Measurements from ENCODE around the gene SYNPO2. TPM values are rescaled to one million over a fixed set of nuclear protein-coding genes. Genes with fewer than 3 reads are reported as not detected.

SYNPO2 gene
- total RNA-seq, 2 experiments from 2014 or later: 0.22 to 0.41 TPM

GRCh38 chr4:119028296-119028695, 139.6 kb downstream of the SYNPO2 start:
- ChIA-PET CTCF (no interaction called here), POLR2A (no interaction called here)
- intact Hi-C loops (cut with DNase I, micrococcal nuclease): no loop called here
- Histone ChIP-seq H3K27ac (ENCODE audit: low read depth in 1 of 2, low read length in 2 of 2) (no peak overlapping the region), H3K4me1 (ENCODE audit: insufficient read depth, low read length) (no peaks in the 10 kb centered on the region), H3K4me3 (ENCODE audit: low read length) (no peak overlapping the region), H3K36me3 (ENCODE audit: insufficient read depth, low read length) (no peaks in the 10 kb centered on the region), H3K27me3 (ENCODE audit: control insufficient read depth in 1 of 2, insufficient read depth in 2 of 2, low read length in 2 of 2) (peaks cover 0 to 3% of the 10 kb centered on the region in 2 experiments), H3K9me3 (ENCODE audit: control insufficient read depth in 1 of 2, insufficient read depth in 1 of 2, low read length in 2 of 2) (no peaks in the 10 kb centered on the region)
- Mint-ChIP-seq H3K27ac (no peak overlapping the region), H3K4me3 (no peak overlapping the region), H3K4me1 (ENCODE audit: low read depth) (no peaks in the 10 kb centered on the region), H3K27me3 (no peaks in the 10 kb centered on the region), H3K36me3 (ENCODE audit: low read depth) (no peaks in the 10 kb centered on the region), H3K9me3 (no peaks in the 10 kb centered on the region)
- ATAC-seq (ENCODE audit: poor library complexity) (no peak), DNase-seq (no peak)
- no peak for TF ChIP-seq CTCF (IDR thresholded peaks at IDR 0.05)

DNA sequence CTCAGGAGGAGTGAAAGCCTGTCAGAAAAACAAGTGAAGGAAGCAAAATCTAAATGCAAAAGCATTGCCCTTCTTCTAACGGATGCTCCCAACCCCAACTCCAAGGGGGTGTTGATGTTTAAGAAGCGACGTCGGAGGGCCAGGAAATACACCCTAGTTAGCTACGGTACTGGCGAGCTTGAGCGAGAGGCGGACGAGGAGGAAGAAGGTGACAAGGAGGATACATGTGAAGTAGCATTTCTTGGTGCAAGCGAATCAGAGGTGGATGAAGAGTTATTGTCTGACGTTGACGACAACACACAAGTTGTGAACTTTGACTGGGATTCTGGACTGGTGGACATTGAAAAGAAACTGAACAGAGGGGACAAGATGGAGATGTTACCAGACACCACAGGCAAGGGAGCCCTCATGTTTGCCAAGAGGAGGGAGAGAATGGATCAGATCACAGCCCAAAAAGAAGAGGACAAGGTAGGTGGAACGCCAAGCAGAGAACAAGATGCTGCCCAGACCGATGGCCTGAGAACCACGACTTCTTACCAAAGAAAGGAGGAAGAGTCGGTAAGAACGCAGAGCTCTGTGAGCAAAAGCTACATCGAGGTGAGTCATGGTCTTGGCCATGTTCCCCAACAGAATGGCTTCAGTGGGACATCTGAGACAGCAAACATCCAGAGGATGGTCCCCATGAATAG, 141.3 kb downstream of the SYNPO2 start:
- CTCF ChIA-PET: no interaction called here

DNA sequence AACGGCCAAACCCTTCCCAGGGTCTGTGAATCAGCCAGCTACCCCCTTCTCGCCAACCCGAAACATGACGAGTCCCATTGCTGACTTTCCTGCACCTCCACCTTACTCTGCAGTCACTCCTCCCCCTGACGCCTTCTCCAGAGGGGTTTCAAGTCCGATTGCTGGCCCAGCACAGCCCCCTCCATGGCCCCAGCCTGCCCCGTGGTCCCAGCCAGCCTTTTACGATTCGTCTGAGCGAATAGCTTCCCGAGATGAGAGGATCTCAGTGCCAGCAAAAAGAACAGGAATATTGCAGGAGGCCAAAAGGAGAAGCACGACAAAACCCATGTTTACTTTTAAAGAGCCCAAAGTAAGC, 141.9 kb downstream of the SYNPO2 start:
- Histone ChIP-seq H3K4me3 (ENCODE audit: low read length) (no peak overlapping the region), H3K27me3 (ENCODE audit: control insufficient read depth in 1 of 2, insufficient read depth in 2 of 2, low read length in 2 of 2) (peaks cover 0 to 3% of the 10 kb centered on the region in 2 experiments), H3K36me3 (ENCODE audit: insufficient read depth, low read length) (no peaks in the 10 kb centered on the region), H3K27ac (ENCODE audit: low read depth in 1 of 2, low read length in 2 of 2) (no peak overlapping the region), H3K4me1 (ENCODE audit: insufficient read depth, low read length) (no peaks in the 10 kb centered on the region), H3K9me3 (ENCODE audit: control insufficient read depth in 1 of 2, insufficient read depth in 1 of 2, low read length in 2 of 2) (no peaks in the 10 kb centered on the region)
- H3K27me3 Mint-ChIP-seq: no peaks in the 10 kb centered on the region
- no peaks in the 10 kb centered on the region for H3K9me3 Mint-ChIP-seq
- H3K4me3 Mint-ChIP-seq: no peak overlapping the region
- POLR2A ChIA-PET: no interaction called here
- no peaks in the 10 kb centered on the region for H3K36me3 Mint-ChIP-seq (ENCODE audit: low read depth)
- CTCF ChIA-PET: no interaction called here
- intact Hi-C loops (cut with DNase I, micrococcal nuclease): no loop called here
- no peak overlapping the region for H3K27ac Mint-ChIP-seq
- no peak for DNase-seq
- no peaks in the 10 kb centered on the region for H3K4me1 Mint-ChIP-seq (ENCODE audit: low read depth)
- ATAC-seq (ENCODE audit: poor library complexity): no peak
- TF ChIP-seq CTCF (IDR thresholded peaks at IDR 0.05): no peak

More for the DNA sequence above, 141.3 kb downstream of the SYNPO2 start:
- H3K27ac Mint-ChIP-seq: no peak overlapping the region
- intact Hi-C loops (cut with DNase I, micrococcal nuclease): no loop called here
- ATAC-seq (ENCODE audit: poor library complexity) (no peak), DNase-seq (no peak)
- no peak overlapping the region for H3K4me3 Mint-ChIP-seq
- H3K4me1 Mint-ChIP-seq (ENCODE audit: low read depth): no peaks in the 10 kb centered on the region
- H3K27ac ChIP-seq (ENCODE audit: low read depth in 1 of 2, low read length in 2 of 2): no peak overlapping the region
- H3K27me3 ChIP-seq (ENCODE audit: control insufficient read depth in 1 of 2, insufficient read depth in 2 of 2, low read length in 2 of 2): peaks cover 0 to 3% of the 10 kb centered on the region in 2 experiments
- H3K27me3 Mint-ChIP-seq: no peaks in the 10 kb centered on the region
- H3K9me3 ChIP-seq (ENCODE audit: control insufficient read depth in 1 of 2, insufficient read depth in 1 of 2, low read length in 2 of 2): no peaks in the 10 kb centered on the region
- H3K4me3 ChIP-seq (ENCODE audit: low read length): no peak overlapping the region
- no peaks in the 10 kb centered on the region for H3K36me3 ChIP-seq (ENCODE audit: insufficient read depth, low read length)
- H3K36me3 Mint-ChIP-seq (ENCODE audit: low read depth): no peaks in the 10 kb centered on the region
- POLR2A ChIA-PET: no interaction called here
- no peak for TF ChIP-seq CTCF (IDR thresholded peaks at IDR 0.05)
- H3K9me3 Mint-ChIP-seq: no peaks in the 10 kb centered on the region
- no peaks in the 10 kb centered on the region for H3K4me1 ChIP-seq (ENCODE audit: insufficient read depth, low read length)
